T47D (cell line): ENCODE data around the gene HCN2.
"Not testable (repeated sequence)": the region's sequence is repeated elsewhere in the genome, so short reads cannot be mapped to it uniquely, and the experiment has no call there.

ENCODE experiments used
- DNase-seq, 2 experiments: peaks; one replicate each; pipeline versions ENCODE4 v3.0.0 to v3.0.0-alpha.2; 2011 to 2012; ENCODE audit warnings: low read depth in 1 of 2, low spot score in 1 of 2
- JUND ChIP-seq: IDR thresholded peaks from 2 replicates; pipeline ENCODE4 v1.6.1; 2012; ENCODE audit warnings: low read depth
- in situ Hi-C: cut with HindIII; loops from 2 replicates; pipeline ENCODE4 v1.10.0; 2016; ENCODE audit warnings: low sequenced_read_pairs, low pct_unique_long_range_greater_than_20kb

The HCN2 gene

DNA sequence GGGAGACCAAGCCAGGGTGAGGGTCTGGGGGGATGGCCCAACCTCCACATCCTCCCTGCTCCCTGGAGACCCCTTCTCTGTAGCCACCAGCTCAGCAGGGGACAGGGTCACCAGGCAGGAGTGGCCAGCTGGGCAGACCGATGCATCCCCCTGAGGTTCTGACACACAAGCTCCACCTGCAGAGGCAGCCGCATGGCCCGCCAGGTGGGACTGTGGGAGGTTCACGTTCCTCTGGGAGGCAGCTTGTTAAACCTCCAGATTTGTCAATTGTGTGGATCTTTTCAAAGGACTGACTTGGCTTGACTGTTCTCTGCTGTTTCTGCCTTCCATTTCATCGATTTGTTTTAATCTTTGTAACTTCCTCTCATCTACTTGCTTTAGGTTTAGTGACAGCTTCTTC is 35.6 kb downstream of the HCN2 start:
- in situ Hi-C loops = no loop called here
- no peak for DNase-seq
- TF ChIP-seq JUND = no peak

DNA sequence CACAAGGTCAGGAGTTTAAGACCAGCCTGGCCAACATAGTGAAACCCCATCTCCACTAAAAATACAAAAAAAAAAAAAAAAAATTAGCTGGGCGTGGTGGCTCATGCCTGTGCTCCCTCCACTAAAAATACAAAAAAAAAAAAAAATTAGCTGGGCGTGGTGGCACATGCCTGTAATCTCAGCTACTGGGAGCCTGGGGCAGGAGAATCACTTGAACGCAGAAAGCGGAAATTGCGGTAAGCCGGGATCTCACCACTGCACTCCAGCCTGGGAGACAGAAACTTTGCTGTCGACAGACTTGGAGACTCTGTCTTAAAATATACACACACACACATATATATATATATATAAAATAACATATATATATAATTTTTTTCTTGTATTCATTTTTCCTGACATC is 36.9 kb downstream of the HCN2 start:
- in situ Hi-C loops, DNase-seq: not testable (repeated sequence)

GRCh38 chr19:628168-628567 is 38.5 kb downstream of the HCN2 start:
- in situ Hi-C loops = no loop called here
- no peak for TF ChIP-seq JUND
- DNase-seq = no peak

DNA sequence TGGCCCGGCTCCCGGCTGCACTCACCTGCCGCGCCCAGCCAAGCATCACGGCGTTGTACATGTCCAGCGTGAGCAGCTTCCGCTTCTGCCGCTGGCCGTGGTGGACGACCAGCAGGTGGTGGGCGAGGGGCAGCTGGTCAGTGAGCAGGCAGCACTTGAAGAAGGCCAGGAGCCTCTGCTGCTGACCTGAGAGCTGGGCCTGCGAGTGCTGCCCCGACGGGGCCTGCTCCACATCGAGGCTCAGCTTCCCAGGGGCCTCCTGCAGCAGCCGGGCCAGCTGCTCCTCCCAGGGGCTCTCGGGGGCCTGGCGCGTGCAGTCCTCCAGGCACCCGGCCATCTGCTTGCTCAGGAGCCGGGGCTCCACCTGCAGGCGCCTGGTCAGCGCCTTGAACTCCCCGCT is 39.8 kb downstream of the HCN2 start:
- in situ Hi-C loops, DNase-seq: not testable (repeated sequence)

- no peak for TF ChIP-seq JUND
- DNase-seq = no peak
- in situ Hi-C loops = no loop called here
These were observed 40.5 kb downstream of the HCN2 start for GRCh38 chr19:629961-630714.

DNA sequence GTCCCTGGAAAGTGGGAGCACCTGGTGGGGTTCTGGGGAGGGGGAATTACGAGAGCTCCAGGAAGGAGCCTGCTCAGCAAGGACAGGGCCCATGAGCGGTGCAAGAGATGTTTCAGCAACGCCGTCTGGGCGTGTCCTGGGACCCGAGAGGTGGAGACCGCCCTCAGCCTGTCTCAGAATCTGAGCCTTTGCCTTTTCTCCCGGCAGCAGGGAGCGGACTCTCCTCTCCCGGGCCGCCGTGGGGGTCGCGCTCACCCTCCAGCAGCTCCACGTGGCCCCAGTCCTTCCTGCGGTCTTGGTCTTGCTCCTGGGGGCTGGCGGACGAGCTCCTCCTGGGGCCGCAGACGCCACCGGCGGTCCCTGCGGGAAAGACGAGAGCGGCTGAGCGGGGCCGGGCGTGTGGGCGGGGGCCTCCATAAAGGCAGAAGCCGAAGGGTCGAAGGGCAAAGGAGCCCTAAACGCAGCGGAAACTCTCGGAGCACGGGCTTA is 42.9 kb downstream of the HCN2 start:
- in situ Hi-C loops = no loop called here
- TF ChIP-seq JUND = no peak
- DNase-seq = peak in 1 of 2 experiments; percentile 42

DNA sequence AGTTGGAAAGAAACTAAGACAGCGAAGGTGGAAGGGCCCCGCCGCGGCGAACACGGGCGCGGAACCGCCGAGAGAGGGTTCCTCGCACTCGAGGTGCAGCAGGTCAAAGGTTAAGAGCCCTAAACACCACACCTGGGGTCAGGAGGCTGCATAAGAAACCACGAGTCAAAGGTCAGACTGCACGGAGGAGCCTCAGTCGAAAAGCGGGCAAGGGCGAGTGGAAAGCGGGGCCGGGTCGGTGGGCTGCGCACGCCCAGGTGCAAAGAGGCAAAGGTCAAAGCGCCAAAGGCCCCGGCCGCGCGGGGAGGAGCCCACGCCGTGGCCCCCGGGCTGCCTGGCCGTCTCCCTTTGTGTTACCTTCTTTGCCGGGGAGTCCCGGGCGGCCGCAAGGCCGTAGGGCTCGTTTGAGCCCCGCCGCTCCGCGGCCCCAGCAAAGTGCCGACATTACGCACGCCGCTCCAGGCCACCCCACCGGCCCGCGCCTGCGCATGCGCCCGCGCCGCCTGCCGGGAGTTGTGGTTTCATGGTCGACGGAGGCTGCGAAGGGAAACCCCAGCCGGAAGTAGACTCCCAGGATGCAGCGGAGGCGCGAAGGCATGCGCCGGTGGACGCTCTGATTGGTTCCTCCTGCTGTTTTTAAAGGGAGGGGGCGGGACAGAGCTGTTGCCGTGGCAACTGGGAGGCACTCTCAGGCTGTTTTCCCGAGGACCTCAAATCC is 43.5 kb downstream of the HCN2 start, which contains the start of gene POLRMT:
POLRMT (minus strand) TSS at position 470 of the 718 bp plus-strand sequence; CDS start at position 445, 25 bp downstream.
- peak; percentile 97 to 100 for DNase-seq
- no peak for TF ChIP-seq JUND
- in situ Hi-C loops = no loop called here

DNA sequence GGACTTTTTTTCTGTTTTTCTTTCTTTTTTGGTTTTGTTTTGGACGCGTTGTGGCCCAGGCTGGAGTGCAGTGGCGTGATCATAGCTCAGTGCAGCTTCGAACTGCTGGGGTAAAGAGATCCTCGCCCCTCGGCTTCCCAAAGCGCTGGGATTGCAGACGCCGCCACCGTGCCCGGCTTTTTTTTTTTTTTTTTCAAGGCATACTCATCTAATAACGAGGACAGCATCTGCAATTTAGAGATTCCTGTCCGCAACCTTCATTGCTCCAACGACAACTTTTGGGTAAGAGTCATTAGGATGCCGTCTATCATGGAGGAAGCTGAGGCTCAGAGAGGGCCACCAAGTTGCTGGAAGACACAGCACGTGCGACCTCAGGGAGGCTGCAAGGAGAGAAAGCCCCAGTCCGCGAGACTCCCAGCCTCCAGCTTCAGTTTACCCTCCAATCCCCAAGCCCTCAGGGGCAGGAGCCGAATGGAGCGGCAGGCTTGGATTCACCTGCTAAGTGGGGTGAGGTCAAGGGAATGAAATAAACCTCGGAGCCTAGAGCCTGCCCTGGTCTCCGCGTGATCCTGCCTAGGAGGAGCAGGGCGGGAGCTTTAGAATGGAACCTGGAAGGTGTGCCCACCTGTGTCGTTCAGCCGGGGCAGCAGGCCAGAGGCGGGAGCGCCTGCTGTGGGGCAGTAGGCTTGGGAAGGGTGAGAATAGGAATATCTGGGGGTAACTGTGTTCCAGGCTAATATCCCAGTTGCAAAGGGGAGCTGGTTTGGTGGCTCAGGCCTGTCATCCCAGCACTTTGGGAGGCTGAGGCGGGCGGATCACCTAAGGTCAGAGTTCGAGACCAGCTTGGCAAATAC is 44.3 kb downstream of the HCN2 start:
- in situ Hi-C loops = no loop called here
- no peak for DNase-seq
- no peak for TF ChIP-seq JUND

DNA sequence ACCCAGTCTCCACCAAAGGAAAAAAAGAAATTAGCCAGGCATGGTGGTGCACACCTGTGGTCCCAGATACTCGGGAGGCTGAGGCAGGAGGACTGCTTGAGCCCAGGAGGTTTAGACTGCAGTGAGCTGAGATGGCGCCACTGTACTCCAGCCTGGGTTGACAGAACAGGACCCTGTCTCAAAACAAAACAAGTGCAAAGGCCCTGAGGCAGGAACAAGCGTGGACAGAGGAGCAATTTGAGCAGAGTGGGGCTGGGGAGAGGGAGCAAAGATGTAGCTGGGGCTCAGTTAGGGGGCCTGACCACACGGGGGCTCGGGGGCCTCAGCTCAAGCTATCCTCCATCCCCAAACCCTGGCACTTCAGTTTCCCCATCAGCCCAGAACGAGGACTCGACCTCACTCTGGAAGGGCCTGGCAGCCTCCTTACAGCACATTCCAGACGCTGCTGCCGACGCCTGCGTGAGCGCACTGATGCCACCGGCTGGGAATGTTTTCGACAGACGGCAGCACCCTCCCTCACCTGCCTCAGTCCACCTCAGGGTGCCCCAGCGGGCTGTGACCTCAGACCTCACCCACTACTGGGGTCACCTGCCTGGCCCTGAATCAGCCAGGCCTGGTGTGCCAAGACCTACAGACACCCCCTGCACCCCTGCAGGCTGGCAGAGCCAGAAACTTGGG is 45.4 kb downstream of the HCN2 start:
- no peak for DNase-seq
- in situ Hi-C loops = no loop called here
- no peak for TF ChIP-seq JUND

GRCh38 chr19:638906-639252 is 49.2 kb downstream of the HCN2 start:
- in situ Hi-C loops = no loop called here
- no peak for TF ChIP-seq JUND
- no peak for DNase-seq

DNA sequence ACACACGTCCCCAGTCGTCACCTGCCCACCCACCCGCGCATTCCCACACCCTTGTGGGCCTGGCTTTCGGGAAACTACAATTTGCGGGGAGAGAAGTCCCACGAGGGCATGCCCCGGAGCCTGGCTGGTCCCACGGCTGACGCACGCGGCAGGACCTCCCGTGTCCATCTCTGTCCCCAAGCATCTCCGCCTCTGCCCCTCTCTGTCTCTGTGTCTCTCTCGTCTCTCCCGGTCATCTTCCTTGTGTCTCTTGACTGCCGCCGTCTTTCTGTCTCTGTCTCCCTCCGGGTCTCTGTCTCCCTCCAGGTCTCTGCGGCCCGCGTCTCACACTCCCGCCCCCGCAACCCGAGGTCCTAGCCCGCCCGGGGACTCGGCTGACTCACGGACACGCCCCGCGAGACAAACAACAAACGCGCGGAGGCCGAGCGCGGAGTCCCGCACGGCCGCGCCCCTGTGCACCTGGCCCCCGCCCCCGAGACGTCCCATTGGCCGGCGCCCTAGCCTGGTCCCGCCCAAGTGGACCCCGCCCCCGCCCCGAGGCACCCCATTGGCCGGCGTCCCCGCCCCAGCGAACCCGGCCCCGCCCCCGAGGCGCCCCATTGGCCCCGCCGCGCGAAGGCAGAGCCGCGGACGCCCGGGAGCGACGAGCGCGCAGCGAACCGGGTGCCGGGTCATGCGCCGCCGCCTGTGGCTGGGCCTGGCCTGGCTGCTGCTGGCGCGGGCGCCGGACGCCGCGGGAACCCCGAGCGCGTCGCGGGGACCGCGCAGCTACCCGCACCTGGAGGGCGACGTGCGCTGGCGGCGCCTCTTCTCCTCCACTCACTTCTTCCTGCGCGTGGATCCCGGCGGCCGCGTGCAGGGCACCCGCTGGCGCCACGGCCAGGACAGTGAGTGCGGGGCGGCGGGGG is 49.8 kb downstream of the HCN2 start, which contains the start of gene FGF22:
FGF22 (plus strand) TSS at position 627 of the 908 bp plus-strand sequence; CDS start at position 674, 47 bp downstream.
- in situ Hi-C loops = no loop called here
- no peak for TF ChIP-seq JUND

More for the DNA sequence above, 49.8 kb downstream of the HCN2 start, which contains the start of gene FGF22:
- peak; percentile 89 to 93 for DNase-seq
